HG02938 (cell line): ENCODE results near the gene SFT2D1.

ENCODE experiments used
- ATAC-seq: cut with Tn5 transposase; IDR thresholded peaks from one replicate; pipeline ENCODE4 v1.9.1; 2021; ENCODE audit warnings: mild to moderate bottlenecking, moderate library complexity; ENCODE audit not compliant: unreplicated experiment

SFT2D1 gene

DNA sequence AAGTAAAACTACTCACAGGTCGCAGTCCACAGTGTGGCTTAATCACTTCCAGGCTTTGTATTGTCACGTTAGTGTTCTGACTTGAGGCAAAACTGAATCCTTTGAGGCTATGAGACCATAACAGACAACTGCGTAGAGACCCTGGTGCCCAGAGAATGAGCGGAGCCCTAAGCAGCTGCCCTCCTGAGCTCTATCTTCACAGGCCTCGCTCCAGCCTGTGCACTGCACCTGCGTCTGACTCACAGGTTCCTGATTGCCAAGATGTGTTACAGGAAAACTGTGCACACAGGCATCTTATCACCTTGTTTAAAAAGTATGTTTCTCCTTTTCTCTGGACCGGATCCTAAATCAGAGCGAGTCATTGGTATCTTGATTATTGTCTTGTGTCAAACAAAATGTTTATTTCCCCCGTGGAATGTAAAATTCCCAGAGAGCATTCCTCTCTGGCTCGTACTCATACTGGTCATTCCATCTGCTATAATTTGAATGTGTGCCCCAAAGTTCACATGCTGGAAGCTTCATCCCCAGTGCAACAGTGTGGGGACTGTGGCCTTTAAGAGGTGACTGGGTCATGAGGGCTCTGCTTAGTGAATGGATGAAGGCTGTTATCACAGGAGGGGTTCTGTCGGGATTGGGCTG lies 59.8 kb downstream of the SFT2D1 start:
- no peak for ATAC-seq

- ATAC-seq: peak; percentile 44
Measured at GRCh38 chr6:166281104-166281503, 61.2 kb downstream of the SFT2D1 start.

DNA sequence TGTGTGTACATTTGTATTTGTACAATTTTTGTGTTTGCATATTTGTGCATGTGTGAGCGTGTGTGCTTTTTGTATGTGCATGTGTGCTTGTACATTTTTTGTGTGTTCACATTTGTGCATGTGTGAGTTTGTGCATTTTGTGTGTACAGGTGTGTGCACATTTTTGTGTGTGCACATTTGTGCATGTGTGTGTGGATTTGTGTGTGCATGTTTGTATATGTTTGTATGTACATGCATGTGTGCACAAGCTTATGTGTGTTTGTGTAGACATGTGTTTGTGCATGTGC lies 63.0 kb downstream of the SFT2D1 start:
- no peak for ATAC-seq

GRCh38 chr6:166278579-166279392 lies 63.6 kb downstream of the SFT2D1 start:
- no peak for ATAC-seq

DNA sequence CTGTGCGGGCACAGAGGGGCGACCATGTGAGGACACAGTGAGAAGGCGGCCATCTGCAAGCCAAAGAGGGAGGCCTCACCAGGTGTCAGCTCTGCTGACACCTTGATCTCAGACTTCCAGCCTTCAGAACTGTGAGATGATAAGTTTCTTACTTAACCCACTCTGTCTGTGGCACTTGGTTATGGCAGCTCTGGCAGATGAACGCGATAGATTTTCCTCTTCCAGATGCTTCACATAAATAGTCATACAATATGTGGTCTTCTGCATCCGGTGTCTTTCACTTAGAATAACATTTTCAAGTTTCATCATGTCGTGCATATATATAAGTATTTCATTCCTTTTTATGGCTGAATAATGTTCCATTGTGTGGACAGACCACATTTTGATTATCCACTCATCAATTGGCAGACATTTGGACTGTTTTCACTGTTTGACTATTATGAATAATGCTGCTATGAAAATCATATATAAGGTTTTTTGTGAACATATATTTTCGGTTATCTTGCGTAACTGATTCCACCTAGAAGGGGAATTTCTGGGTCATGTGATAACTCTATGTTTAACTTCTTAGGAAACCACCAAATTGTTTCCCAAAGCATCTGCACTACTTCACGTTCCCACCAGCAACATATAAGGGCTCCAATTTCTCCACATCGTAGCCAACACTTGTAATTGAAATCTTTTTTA lies 64.3 kb downstream of the SFT2D1 start:
- no peak for ATAC-seq

GRCh38 chr6:166277018-166277417 lies 65.3 kb downstream of the SFT2D1 start:
- no peak for ATAC-seq

- peak; percentile 82 for ATAC-seq
Measured at GRCh38 chr6:166275714-166276166, 66.6 kb downstream of the SFT2D1 start.

DNA sequence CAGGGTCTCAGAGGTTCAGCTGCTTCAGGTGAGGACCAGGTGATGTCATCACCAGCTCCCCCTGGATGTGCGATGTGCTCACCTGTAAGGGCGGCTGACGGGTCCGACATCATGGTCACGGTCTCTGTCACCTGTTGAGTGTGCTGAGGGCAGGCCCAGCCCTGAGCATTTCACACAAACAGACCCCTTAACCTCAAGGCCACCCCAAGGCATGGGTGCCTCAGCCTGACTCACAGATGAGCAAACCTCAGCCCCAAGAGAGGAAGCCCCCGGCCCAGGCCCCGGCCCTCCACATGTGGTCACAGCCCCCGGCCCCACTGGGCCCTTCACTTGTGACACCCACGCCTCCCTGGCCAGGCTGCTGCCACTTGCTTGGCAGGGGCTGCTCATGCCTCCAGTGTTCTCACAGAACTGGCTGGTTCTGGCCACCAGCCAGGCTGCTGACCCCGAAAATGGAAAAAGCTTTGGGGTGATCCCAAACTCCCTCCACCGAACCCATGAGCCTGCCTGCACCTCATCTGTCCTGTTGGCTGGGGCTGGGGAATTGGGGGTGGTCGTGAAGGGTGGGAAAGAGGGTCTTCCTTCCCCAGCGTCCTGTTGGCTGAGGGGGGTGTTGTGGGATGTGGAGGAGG lies 67.5 kb downstream of the SFT2D1 start:
- ATAC-seq: no peak

GRCh38 chr6:166274163-166274562 lies 68.2 kb downstream of the SFT2D1 start:
- ATAC-seq: no peak

DNA sequence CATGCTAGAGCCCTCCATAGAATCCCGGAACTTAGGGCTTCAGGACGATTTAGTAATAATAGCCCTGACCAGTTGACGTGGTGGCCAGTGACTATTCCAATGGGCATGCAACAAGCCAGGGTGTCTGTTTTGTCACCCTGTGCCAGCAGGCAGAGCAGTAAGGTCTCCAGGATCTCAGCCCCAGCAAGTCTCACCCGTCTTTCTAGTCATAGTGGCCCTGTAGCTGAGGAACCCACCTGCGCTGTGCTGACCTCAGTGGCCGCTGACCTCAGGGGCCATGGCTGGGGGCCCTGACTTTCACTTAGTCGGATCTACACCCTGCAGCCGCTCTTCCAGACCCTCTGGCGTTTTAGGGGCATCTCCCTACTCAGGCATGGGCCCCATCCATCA lies 71.0 kb downstream of the SFT2D1 start:
- ATAC-seq: no peak

DNA sequence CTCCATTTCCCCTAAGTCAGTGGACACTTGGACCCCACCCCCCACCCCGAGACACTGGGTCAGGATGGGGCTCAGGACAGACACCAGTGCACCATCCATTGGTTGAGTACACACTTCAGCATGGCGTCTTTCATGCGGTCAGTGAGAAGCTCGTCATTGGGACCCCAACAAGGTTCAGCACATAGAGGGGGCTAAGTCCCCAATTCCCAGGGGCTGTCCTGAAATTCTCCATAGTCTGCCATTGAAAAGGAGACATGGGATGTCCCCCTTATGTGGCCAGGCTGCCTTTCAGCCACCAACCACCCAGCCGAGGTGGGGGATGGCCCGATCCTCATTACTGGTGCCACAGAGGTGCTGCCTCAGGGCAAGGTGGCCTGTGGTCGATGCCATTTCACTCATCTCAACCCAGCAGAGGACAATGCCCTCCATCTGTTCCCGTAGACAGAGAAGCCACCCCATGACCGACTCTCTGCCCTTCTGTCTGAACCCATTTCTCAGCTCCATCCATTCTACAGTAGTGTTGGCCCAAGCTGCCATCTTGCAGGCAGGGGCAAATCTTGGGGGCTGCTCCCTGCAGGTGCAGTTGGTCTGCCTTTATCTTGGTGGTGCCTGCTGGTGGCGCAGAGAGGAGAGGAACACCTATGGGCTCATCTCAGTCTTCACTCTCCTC lies 71.5 kb downstream of the SFT2D1 start:
- no peak for ATAC-seq
